Heart left ventricle (tissue), 16 donors: ENCODE data around the gene PTPRN2. TPM values are rescaled to one million over a fixed set of nuclear protein-coding genes. Genes with fewer than 3 reads are reported as not detected.
"Not testable (repeated sequence)": the region's sequence is repeated elsewhere in the genome, so short reads cannot be mapped to it uniquely, and the experiment has no call there.

Source experiments
- ATAC-seq, 4 donors: fragments of 200-7000 bp; cut with Tn5 transposase; one replicate each; pipeline ENCODE4 v1.9.1; 2020 to 2022; ENCODE audit warnings: moderate library complexity in 4 of 4, mild to moderate bottlenecking in 3 of 4, moderate number of reproducible peaks in 1 of 4
- DNase-seq, 5 donors: peaks; one replicate each; pipeline ENCODE4 v3.0.0-alpha.2; 2020
- H3K27ac ChIP-seq, 12 donors: fragments of 200-600 bp; sonication (generic) in 4 of 12; one replicate each; pipeline versions ENCODE4 v1.5.0 to v1.8.0; 2016 to 2022; ENCODE audit warnings: mild to moderate bottlenecking in 2 of 12
- H3K27me3 ChIP-seq, 9 donors: fragments of 200-600 bp; sonication (generic) in 2 of 9; one replicate each; pipeline versions ENCODE4 v1.5.1 to v1.8.0; 2016 to 2022; ENCODE audit warnings: mild to moderate bottlenecking in 3 of 9
- H3K36me3 ChIP-seq, 9 donors: fragments of 200-600 bp; sonication (generic) in 2 of 9; one replicate each; pipeline versions ENCODE4 v1.5.0 to v1.8.0; 2018 to 2022; ENCODE audit warnings: mild to moderate bottlenecking in 2 of 9
- H3K4me1 ChIP-seq, 12 donors: fragments of 200-600 bp; sonication (generic) in 4 of 12; one replicate each; pipeline versions ENCODE4 v1.5.0 to v1.8.0; 2016 to 2022; ENCODE audit warnings: mild to moderate bottlenecking in 3 of 12
- H3K4me3 ChIP-seq, 12 donors: fragments of 200-600 bp; sonication (generic) in 4 of 12; one replicate each; pipeline versions ENCODE4 v1.5.0 to v1.8.0; 2017 to 2022; ENCODE audit warnings: mild to moderate bottlenecking in 9 of 12, moderate library complexity in 4 of 12
- H3K9me3 ChIP-seq, 12 donors: fragments of 200-600 bp; sonication (generic) in 4 of 12; one replicate each; pipeline versions ENCODE4 v1.5.0 to v1.8.0; 2016 to 2022; ENCODE audit warnings: mild to moderate bottlenecking in 1 of 12
- POLR2A ChIP-seq, 2 donors: fragments of 450-650 bp; IDR thresholded peaks; one replicate each; pipeline ENCODE4 v1.6.1; 2017; ENCODE audit warnings: antibody characterized with exemption in 2 of 2, mild to moderate bottlenecking in 2 of 2, moderate library complexity in 2 of 2
- WGBS, 4 donors: extraction: QIAGEN DNeasy Blood & Tissue Kit in 2 of 4; methylation state at CpG; one replicate each; pipeline versions ENCODE4 v1.1.5 to v1.1.7; 2013 to 2018; 5-methylcytosine and 5-hydroxymethylcytosine counted together
- intact Hi-C, 10 donors: fragments of 100-400 bp; cut with DNase I; formaldehyde crosslinking; loops; one replicate each; pipeline versions ENCODE4 v1.11.1 to v1.14.2; 2022
- polyA plus RNA-seq, 2 donors: library from polyadenylated mRNA; stranded (reverse); fragments of 200-250 nt; gene quantifications; one replicate each; pipeline ENCODE4 v1.2.3, GENCODE V29; 2013
- total RNA-seq, 9 donors: library from RNA; depleted of rRNA in 2 of 9; stranded (reverse); fragments of >200 nt in 2 of 9; fragmentation: NEBNext Ultra II Directional in 3 of 9; extraction: Animal tissue kit (Norgen Biotek cat#: 25700) in 3 of 9; gene quantifications; one replicate each; pipeline versions ENCODE4 v1.1.0 to v1.2.4, GENCODE V29; 2016 to 2023
- TF ChIP-seq, protein P1 (sequence below), 12 donors: fragments of 200-600 bp; sonication (generic) in 4 of 12; IDR thresholded peaks; one replicate each; pipeline versions ENCODE4 v1.5.0 to v1.8.0; 2018 to 2022; ENCODE audit warnings: antibody characterized with exemption in 12 of 12, mild to moderate bottlenecking in 5 of 12
- donor health status: ischemic (EF 13 %, LVEDD 7.1; RV severe dilation, severe dysfunction).
- donor health status: healthy with polysubstance abuse.
- donor health status: DM: no; HTN: yes; CAD: no.
- donor health status: DM: no; HTN: no; CAD: no.
- donor health status: ischemic (EF 25% LVEDD 6.9; RV normal size, moderate dysfunction).
- donor health status: ischemic (EF 25% LVEDD 5.7; RV mildly dilated, moderate dysfunction).
- donor health status: healthy.
- donor health status: DM: yes; HTN: yes; CAD: no.
- donor health status: ischemic (EF 35%, LVEDD 5.7; RV mildly dilated, moderate dysfunction).
- donor health status: nonischemic (EF 11% LVEDD 7.7; RV severe dilation, severe dysfunction).
- donor health status: DM: yes; HTN: yes; CAD: no.
- donor health status: PGD.
- donor health status: ischemic (EF 29% LVEDD 5.4; RV normal size, mild dysfunction).
- donor health status: nonischemic (EF 23%, LVEDD 6.1; RV moderate dilation, normal function).

The PTPRN2 gene
- total and polyA plus RNA-seq, 11 donors: 0.61 to 2.3 (median 1.3) TPM

- 74 to 81% (median 78%) methylated on average over 11 to 29 of the region's 29 CpGs for WGBS, 4 donors
- Histone ChIP-seq H3K9me3 (no peaks in the 10 kb centered on the region), H3K36me3 (no peaks in the 10 kb centered on the region), H3K4me3 (no peak overlapping the region), H3K4me1 (no peaks in the 10 kb centered on the region), H3K27me3 (peaks cover 0 to 31% (median 4%) of the 10 kb centered on the region in 9 donors), H3K27ac (no peak overlapping the region)
- TF ChIP-seq, protein P1, sequence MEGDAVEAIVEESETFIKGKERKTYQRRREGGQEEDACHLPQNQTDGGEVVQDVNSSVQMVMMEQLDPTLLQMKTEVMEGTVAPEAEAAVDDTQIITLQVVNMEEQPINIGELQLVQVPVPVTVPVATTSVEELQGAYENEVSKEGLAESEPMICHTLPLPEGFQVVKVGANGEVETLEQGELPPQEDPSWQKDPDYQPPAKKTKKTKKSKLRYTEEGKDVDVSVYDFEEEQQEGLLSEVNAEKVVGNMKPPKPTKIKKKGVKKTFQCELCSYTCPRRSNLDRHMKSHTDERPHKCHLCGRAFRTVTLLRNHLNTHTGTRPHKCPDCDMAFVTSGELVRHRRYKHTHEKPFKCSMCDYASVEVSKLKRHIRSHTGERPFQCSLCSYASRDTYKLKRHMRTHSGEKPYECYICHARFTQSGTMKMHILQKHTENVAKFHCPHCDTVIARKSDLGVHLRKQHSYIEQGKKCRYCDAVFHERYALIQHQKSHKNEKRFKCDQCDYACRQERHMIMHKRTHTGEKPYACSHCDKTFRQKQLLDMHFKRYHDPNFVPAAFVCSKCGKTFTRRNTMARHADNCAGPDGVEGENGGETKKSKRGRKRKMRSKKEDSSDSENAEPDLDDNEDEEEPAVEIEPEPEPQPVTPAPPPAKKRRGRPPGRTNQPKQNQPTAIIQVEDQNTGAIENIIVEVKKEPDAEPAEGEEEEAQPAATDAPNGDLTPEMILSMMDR (IDR thresholded peaks at IDR 0.05): no peak
- TF ChIP-seq POLR2A (IDR thresholded peaks at IDR 0.05): no peak
- ATAC-seq (no peak), DNase-seq (no peak)
- intact Hi-C loops: no loop called here
Measured at GRCh38 chr7:158525648-158526484, 61.8 kb downstream of the PTPRN2 start.

DNA sequence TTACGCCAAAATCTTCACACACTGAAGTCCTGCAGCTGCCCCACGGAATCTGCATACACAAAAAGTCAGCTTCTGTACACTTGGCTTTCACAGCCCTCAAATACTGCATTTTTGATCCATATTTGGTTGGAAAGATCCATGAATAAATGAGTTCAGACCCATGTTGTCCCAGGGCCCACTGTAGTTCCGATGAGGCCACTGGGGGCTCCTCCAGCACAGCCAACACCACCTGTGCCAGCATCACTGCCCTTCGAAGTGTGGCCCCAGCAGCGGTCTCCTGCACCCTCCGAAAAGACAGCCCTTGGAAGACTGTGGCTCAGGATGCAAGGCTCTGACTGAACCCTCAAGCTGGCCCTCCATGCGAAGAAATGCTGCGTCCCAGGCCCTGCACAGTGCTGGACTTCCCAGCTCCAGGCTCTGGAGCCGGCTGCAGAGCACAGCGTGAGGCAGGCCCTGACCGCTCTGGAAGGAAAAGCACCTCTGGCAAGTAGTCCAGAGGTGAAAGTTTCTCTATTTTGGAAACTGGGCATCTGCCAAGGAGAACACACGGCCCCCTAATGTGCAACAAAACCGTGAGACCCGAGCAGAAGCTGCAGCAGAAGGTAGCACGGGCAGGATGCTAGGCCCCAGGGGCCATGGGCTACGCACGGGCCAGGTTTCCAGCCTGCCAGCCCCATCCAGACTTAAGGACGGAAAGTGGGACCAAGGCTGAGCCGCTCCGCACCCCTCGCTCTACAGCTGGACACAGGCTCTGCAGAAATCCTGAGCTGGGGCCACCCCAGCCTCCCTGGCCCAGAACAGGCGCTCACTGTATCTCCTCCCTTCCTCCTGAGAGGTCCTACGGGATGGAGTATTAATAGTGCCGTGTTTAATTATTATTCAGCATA, 62.6 kb downstream of the PTPRN2 start:
- H3K36me3 ChIP-seq: no peaks in the 10 kb centered on the region
- H3K9me3 ChIP-seq: no peaks in the 10 kb centered on the region
- H3K27ac ChIP-seq: no peak overlapping the region
- H3K4me3 ChIP-seq: no peak overlapping the region
- H3K27me3 ChIP-seq: peaks cover 0 to 35% (median 4%) of the 10 kb centered on the region in 9 donors
- intact Hi-C loops: no loop called here
- 77 to 84% (median 81%) methylated on average over 24 of the region's 24 CpGs for WGBS, 4 donors
- TF ChIP-seq, protein P1 (IDR thresholded peaks at IDR 0.05): no peak
- TF ChIP-seq POLR2A (IDR thresholded peaks at IDR 0.05): no peak
- ATAC-seq (no peak), DNase-seq (no peak)
- H3K4me1 ChIP-seq: no peaks in the 10 kb centered on the region

DNA sequence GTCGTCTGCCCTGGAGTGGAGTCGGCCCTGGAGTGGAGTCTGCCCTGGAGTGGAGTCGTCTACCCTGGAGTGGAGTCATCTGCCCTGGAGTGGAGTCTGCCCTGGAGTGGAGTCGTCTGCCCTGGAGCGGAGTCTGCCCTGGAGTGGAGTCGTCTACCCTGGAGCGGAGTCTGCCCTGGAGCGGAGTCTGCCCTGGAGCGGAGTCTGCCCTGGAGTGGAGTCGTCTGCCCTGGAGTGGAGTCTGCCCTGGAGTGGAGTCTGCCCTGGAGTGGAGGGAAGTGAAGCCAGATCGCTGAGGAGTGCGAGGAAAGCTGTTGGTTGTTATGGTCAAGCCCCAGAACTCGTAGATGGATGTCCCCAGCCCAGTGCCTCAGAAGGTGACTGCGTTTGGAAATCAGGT, 63.3 kb downstream of the PTPRN2 start:
- H3K27ac ChIP-seq, ATAC-seq, H3K4me1 ChIP-seq, DNase-seq, H3K4me3 ChIP-seq, H3K36me3 ChIP-seq, intact Hi-C loops, H3K9me3 ChIP-seq: not testable (repeated sequence)
- WGBS, 4 donors: 75 to 78% (median 76%) methylated on average over 3 to 14 of the region's 14 CpGs
- H3K27me3 ChIP-seq: peaks cover 0 to 39% (median 4%) of the 10 kb centered on the region in 9 donors

DNA sequence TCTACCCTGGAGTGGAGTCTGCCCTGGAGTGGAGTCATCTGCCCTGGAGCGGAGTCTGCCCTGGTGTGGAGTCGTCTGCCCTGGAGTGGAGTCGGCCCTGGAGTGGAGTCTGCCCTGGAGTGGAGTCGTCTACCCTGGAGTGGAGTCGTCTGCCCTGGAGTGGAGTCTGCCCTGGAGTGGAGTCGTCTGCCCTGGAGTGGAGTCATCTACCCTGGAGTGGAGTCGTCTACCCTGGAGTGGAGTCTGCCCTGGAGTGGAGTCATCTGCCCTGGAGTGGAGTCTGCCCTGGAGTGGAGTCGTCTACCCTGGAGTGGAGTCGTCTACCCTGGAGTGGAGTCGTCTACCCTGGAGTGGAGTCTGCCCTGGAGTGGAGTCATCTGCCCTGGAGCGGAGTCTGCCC, 63.7 kb downstream of the PTPRN2 start:
- H3K4me1 ChIP-seq, H3K9me3 ChIP-seq, H3K36me3 ChIP-seq, H3K4me3 ChIP-seq, ATAC-seq, DNase-seq, H3K27ac ChIP-seq, intact Hi-C loops: not testable (repeated sequence)
- 80 to 82% methylated on average over 7 to 9 of the region's 11 CpGs; no CpG with 5 or more reads in 2 of the 4 donors for WGBS, 4 donors
- H3K27me3 ChIP-seq: peaks cover 0 to 42% (median 3%) of the 10 kb centered on the region in 9 donors

- intact Hi-C loops, H3K36me3 ChIP-seq, ATAC-seq, H3K4me3 ChIP-seq, DNase-seq, H3K9me3 ChIP-seq, H3K27ac ChIP-seq, H3K4me1 ChIP-seq: not testable (repeated sequence)
- H3K27me3 ChIP-seq: peaks cover 0 to 47% (median 3%) of the 10 kb centered on the region in 9 donors
- 84 to 93% (median 90%) methylated on average over 17 to 26 of the region's 26 CpGs for WGBS, 4 donors
Measured at GRCh38 chr7:158523165-158523856, 64.3 kb downstream of the PTPRN2 start.

DNA sequence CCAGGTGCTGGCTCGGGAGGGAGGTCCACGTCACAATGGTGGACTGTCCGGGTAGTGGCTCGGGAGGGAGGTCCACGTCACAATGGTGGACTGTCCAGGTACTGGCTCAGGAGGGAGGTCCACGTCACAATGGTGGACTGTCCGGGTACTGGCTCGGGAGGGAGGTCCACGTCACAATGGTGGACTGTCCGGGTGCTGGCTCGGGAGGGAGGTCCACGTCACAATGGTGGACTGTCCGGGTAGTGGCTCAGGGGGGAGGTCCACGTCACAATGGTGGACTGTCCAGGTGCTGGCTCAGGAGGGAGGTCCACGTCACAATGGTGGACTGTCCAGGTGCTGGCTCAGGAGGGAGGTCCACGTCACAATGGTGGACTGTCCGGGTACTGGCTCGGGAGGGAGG, 65.8 kb downstream of the PTPRN2 start:
- DNase-seq, ATAC-seq, H3K36me3 ChIP-seq, intact Hi-C loops, H3K4me3 ChIP-seq, H3K4me1 ChIP-seq, H3K27ac ChIP-seq, H3K9me3 ChIP-seq: not testable (repeated sequence)
- 72 to 82% (median 77%) methylated on average over 14 to 18 of the region's 18 CpGs for WGBS, 4 donors
- peaks cover 0 to 44% (median 0%) of the 10 kb centered on the region in 9 donors for H3K27me3 ChIP-seq
